Stimulated activated CD4-positive, alpha-beta T cell treated with anti-CD3 and anti-CD28 coated beads, Interleukin-1b, Interleukin-23, amount 100 ng/mL, for 1 hour (primary cell): ENCODE data around the gene FCGBP.
A peak's percentile ranks its signal among the peaks of the same experiment; 100 is the strongest.
"Not testable (repeated sequence)": the region's sequence is repeated elsewhere in the genome, so short reads cannot be mapped to it uniquely, and the experiment has no call there.

Experiments used
- DNase-seq, 2 donors: peaks; one replicate each; pipeline ENCODE4 v3.0.0-alpha.2; 2020; ENCODE audit warnings: low read depth in 2 of 2

Gene FCGBP

GRCh38 chr19:39934584-39935363, at the start of gene FCGBP:
FCGBP (minus strand) TSS chr19:39934634.
- DNase-seq: no peak

- no peak for DNase-seq
Observed at GRCh38 chr19:39983695-39984300, 49.4 kb upstream of the FCGBP start.

- no peak for DNase-seq
Observed at GRCh38 chr19:39982883-39983282, 48.4 kb upstream of the FCGBP start.

- no peak for DNase-seq
Observed at GRCh38 chr19:39974377-39975155, 40.1 kb upstream of the FCGBP start.

- DNase-seq: no peak
Observed at GRCh38 chr19:39971380-39972035, 37.1 kb upstream of the FCGBP start.

- DNase-seq: peak; percentile 94 to 96
Observed at GRCh38 chr19:39970675-39971379, 36.4 kb upstream of the FCGBP start, which contains the start of gene PSMC4. PSMC4 (plus strand) TSS chr19:39971165; CDS start chr19:39971203, 38 bp downstream.

DNA sequence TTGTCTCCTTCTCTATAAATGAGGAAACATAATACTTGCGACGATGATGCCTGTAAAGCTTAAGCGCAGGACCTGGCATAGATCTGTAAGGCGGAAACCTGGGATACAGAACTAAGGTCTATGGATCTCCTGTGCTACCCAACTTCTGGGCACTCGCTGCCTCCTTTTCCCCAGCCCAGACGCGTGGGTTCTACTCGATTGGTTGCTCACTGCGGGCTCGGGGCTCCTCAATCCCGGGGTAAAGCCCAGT, 35.9 kb upstream of the FCGBP start:
- peak in 1 of 2 donors; percentile 13 for DNase-seq

GRCh38 chr19:39969681-39970424, 35.4 kb upstream of the FCGBP start:
- DNase-seq: no peak

DNA sequence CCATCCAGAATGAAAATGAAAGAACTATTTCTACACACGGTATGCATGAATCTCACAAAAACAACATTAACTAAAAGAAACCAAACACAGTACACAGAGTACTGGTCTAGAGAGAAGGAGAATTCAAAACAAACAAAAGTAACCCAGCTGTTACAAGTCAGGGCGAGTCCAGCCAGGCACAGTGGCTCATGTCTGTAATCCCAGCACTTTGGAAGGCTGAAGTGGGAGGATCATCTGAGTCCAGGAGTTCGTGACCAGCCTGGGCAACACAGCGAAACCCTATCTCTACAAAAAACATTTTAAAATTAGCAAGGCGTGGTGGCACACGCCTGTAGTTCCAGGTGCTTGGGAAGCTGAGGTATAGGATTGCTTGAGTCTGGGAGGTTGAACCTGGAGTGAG, 34.8 kb upstream of the FCGBP start:
- DNase-seq: no peak

GRCh38 chr19:39968789-39969188, 34.4 kb upstream of the FCGBP start:
- DNase-seq: no peak

DNA sequence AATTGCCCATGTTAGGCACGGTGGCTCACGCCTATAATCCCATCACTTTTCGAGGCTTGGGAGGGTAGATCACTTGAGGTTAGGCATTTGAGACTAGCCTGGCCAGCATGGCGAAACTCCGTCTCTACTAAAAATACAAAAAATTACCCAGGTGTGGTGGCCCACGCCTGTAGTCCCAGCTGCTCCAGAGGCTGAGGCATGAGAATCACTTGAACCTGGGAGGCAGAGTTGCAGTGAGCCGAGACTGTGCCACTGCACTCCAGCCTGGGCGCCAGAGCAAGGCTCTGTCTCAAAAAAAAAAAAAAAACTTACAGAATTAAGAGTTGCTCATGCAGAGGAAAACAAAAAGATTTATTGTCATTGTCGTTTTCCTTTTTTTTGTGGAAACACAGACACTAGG, 33.1 kb upstream of the FCGBP start:
- DNase-seq: no peak

DNA sequence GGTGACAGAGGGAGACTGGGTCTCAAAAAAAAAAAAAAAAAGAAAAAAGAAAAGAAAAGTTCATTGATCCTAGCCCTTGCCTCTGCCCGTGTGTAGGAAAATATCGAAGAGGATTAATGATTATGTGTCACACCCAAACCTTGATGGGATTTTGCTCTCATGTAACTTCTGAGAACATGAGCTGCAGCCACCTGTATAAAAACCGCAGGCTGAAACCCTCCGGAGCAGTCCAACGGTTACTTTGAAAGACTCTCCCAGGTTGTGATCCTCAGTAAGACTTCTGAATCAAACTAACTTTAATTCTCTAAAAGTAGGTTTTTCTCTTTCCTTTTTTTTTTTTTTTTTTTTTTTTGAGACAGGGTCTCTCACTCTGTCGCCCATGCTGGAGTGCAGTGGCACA, 32.2 kb upstream of the FCGBP start:
- DNase-seq: no peak

DNA sequence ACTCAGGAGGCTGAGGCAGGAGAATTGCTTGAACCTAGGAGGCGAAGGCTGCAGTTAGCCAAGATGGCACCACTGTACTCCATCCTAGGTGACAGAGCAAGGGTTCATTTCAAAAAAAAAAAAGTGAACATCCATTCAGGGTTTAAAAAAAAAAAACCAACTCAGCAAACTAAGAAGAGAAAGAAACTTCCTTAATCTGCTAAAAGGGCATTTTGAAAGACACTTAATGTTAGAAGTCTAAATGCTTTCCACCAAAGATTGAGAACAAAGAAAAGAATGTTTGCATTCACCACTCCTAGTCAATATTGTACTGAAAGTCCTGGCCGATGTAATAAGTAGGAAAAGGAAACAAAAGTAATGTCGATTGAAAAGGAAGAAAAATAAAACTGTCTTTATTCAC, 29.5 kb upstream of the FCGBP start:
- no peak for DNase-seq

GRCh38 chr19:39959407-39959806, 25.0 kb upstream of the FCGBP start:
- DNase-seq: not testable (repeated sequence)

- DNase-seq: not testable (repeated sequence)
Observed at GRCh38 chr19:39958942-39959341, 24.5 kb upstream of the FCGBP start.

- DNase-seq: not testable (repeated sequence)
Observed at GRCh38 chr19:39957886-39958285, 23.5 kb upstream of the FCGBP start.

- DNase-seq: no peak
Observed at GRCh38 chr19:39953915-39954314, 19.5 kb upstream of the FCGBP start.

DNA sequence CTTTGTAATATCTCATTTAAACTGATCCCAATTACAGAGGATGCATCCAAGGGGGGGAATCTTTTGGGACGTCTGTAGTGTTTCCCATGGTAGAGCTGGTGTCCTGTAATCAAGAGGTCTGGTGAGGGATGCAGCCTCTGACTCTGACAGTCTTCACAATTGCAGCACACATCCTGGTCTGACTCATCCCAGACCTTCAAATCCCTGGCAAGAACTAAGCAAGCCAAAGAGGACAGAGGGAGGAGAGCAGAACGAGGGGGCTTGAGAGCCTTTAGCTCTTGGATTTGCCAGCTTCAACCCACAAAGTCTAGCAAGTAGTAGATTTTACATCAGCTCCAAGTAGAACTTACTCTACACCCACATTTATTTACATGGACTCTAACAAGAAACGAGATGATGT, 17.3 kb upstream of the FCGBP start:
- DNase-seq: no peak

DNA sequence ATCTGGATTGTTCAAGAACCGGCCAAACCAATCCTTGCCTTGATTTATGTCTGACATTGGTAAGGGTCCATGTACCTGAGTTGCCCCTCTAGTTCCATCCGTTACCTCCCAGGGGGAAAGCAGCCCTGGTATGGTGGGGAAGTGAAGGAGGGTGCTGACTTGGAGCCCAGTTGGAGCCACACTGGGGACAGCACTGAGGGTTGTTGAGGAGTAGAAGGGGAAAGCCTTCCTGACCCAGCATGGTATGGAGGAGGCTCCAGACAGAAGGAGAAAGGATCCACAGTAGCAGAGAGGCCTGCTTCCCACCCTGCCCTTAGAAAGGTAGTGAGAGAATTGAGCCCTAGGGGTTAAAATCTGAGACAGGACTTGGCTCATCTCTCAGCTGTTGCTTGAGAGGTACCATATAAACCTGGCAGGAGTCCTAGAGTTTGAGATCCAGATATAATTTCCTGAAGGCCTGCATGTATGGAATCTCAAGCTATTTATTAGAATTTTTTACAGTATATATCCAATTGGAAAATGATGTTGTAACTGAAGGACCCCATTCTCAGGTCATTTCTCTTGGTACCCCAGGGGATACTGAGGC, 16.7 kb upstream of the FCGBP start:
- DNase-seq: no peak

DNA sequence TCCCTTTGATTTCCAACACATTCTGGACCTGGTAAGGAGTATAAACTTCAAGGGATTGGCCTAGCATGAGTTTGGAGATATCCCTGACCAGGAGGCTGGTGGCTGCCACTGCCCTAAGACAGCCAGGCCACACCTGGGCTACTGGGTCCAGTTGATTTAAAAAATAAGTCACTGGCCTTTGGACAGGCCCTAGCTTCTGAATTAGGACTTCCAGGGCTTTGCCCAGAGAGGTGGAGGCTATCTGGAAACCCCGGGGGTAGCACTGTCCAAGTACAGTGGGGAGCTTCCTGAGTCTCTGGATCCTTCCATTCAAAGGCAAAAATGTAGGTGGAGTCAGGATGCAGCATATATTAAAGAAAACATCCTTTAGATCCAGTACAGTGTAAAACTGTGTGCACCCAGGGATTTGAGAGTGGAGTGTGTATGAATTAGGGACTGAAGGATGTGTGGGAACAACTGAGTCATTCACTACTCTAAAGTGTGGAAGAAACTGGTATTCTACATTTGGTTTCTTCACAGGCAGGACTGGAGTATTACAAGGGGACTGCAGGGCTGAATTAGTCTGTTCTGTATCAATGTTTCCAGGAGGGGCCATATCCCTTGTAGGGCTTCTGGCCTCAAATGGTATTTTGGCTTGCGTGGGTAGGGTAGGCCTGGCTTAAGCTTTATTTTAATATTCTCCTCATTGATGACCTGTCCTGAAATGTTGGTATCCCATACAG, 14.8 kb upstream of the FCGBP start:
- no peak for DNase-seq
